Measurements from ENCODE around the gene KIAA0586.

The KIAA0586 gene

DNA sequence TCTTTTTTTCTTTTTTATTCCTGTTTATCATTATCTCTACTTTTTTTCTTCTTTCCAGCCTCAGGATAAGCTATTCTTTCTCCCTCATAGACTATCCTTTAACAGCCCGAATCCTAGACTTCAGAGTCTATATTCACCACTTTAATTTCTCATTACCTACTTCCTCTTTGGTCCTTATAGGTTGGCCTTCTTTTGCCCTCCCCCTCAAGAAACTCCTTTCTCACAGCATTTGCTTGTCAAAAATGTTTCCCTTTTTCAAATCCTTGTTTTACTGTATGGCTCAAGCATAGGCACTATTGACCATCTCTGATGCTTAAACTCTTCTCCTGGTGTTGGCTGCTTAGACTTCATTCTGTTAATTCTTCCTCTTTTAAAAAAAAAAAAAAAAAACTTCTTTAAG lies 52.5 kb downstream of the KIAA0586 start (continued):
- TF ChIP-seq, protein P1, sequence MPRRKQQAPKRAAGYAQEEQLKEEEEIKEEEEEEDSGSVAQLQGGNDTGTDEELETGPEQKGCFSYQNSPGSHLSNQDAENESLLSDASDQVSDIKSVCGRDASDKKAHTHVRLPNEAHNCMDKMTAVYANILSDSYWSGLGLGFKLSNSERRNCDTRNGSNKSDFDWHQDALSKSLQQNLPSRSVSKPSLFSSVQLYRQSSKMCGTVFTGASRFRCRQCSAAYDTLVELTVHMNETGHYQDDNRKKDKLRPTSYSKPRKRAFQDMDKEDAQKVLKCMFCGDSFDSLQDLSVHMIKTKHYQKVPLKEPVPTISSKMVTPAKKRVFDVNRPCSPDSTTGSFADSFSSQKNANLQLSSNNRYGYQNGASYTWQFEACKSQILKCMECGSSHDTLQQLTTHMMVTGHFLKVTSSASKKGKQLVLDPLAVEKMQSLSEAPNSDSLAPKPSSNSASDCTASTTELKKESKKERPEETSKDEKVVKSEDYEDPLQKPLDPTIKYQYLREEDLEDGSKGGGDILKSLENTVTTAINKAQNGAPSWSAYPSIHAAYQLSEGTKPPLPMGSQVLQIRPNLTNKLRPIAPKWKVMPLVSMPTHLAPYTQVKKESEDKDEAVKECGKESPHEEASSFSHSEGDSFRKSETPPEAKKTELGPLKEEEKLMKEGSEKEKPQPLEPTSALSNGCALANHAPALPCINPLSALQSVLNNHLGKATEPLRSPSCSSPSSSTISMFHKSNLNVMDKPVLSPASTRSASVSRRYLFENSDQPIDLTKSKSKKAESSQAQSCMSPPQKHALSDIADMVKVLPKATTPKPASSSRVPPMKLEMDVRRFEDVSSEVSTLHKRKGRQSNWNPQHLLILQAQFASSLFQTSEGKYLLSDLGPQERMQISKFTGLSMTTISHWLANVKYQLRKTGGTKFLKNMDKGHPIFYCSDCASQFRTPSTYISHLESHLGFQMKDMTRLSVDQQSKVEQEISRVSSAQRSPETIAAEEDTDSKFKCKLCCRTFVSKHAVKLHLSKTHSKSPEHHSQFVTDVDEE (CRISPR knock-in tag; IDR thresholded peaks at IDR 0.05): no peak

DNA sequence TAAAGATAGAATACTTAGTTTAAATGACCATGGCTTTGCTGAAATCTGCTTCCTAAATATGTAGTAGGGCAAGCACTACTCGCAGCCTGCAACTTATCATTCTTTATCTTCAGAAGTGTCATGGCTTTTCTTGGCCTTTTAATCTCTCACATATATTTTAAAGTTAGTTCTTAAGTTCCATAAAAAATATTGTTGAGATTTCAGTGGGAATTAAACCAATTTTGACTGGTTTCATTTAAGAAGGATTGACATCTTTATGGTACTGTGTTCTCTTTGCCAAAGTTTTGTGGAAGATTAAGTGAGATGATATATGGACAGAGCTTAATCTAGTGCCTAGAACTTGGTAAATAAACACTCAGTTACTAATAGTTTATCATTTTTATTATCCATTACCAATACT lies 56.7 kb downstream of the KIAA0586 start:
- no peak for ATAC-seq
- TF ChIP-seq ESRRG (CRISPR knock-in tag; IDR thresholded peaks at IDR 0.05) (no peak), ZNF70 (CRISPR knock-in tag; IDR thresholded peaks at IDR 0.05) (no peak), ZNF565 (CRISPR knock-in tag; conservative IDR thresholded peaks at IDR 0.05; ENCODE audit: low read depth) (no peak)
- TF ChIP-seq, protein P2, sequence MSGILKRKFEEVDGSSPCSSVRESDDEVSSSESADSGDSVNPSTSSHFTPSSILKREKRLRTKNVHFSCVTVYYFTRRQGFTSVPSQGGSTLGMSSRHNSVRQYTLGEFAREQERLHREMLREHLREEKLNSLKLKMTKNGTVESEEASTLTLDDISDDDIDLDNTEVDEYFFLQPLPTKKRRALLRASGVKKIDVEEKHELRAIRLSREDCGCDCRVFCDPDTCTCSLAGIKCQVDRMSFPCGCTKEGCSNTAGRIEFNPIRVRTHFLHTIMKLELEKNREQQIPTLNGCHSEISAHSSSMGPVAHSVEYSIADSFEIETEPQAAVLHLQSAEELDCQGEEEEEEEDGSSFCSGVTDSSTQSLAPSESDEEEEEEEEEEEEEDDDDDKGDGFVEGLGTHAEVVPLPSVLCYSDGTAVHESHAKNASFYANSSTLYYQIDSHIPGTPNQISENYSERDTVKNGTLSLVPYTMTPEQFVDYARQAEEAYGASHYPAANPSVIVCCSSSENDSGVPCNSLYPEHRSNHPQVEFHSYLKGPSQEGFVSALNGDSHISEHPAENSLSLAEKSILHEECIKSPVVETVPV (CRISPR knock-in tag; IDR thresholded peaks at IDR 0.05): no peak

DNA sequence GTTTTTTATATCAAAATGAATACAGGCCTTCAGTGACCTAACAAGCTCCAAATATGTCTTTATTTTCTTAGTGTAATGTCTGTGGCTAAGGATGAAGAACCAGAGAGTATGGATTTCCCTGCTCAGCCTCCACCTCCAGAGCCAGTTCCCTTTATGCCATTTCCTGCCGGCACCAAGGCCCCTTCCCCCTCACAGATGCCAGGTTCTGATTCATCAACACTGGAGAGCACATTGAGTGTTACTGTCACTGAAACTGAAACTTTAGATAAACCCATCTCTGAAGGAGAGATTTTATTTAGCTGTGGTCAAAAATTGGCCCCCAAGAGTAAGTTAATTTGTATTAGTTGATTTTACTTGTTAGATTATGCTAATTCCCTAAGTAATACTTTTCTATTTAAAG lies 61.0 kb downstream of the KIAA0586 start:
- TF ChIP-seq TOX (CRISPR knock-in tag; IDR thresholded peaks at IDR 0.05; ENCODE audit: borderline replicate concordance): no peak
- TF ChIP-seq ZNF8 (CRISPR knock-in tag; IDR thresholded peaks at IDR 0.05): no peak
- no peak for TF ChIP-seq TCF4 (CRISPR knock-in tag; IDR thresholded peaks at IDR 0.05; ENCODE audit: borderline replicate concordance)
- TF ChIP-seq ZNF565 (CRISPR knock-in tag; conservative IDR thresholded peaks at IDR 0.05; ENCODE audit: low read depth): no peak
- TF ChIP-seq ZC3H10 (CRISPR knock-in tag; IDR thresholded peaks at IDR 0.05): no peak
- no peak for TF ChIP-seq ARNTL (CRISPR knock-in tag; IDR thresholded peaks at IDR 0.05; ENCODE audit: borderline replicate concordance, low read depth)
- TF ChIP-seq, protein P3, sequence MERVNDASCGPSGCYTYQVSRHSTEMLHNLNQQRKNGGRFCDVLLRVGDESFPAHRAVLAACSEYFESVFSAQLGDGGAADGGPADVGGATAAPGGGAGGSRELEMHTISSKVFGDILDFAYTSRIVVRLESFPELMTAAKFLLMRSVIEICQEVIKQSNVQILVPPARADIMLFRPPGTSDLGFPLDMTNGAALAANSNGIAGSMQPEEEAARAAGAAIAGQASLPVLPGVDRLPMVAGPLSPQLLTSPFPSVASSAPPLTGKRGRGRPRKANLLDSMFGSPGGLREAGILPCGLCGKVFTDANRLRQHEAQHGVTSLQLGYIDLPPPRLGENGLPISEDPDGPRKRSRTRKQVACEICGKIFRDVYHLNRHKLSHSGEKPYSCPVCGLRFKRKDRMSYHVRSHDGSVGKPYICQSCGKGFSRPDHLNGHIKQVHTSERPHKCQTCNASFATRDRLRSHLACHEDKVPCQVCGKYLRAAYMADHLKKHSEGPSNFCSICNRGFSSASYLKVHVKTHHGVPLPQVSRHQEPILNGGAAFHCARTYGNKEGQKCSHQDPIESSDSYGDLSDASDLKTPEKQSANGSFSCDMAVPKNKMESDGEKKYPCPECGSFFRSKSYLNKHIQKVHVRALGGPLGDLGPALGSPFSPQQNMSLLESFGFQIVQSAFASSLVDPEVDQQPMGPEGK (CRISPR knock-in tag; IDR thresholded peaks at IDR 0.05; ENCODE audit: borderline replicate concordance): no peak
- no peak for TF ChIP-seq ZFP3 (CRISPR knock-in tag; IDR thresholded peaks at IDR 0.05)
- TF ChIP-seq CSDC2 (CRISPR knock-in tag; IDR thresholded peaks at IDR 0.05): no peak
- TF ChIP-seq ESRRG (CRISPR knock-in tag; IDR thresholded peaks at IDR 0.05): no peak
- TF ChIP-seq, protein P4, sequence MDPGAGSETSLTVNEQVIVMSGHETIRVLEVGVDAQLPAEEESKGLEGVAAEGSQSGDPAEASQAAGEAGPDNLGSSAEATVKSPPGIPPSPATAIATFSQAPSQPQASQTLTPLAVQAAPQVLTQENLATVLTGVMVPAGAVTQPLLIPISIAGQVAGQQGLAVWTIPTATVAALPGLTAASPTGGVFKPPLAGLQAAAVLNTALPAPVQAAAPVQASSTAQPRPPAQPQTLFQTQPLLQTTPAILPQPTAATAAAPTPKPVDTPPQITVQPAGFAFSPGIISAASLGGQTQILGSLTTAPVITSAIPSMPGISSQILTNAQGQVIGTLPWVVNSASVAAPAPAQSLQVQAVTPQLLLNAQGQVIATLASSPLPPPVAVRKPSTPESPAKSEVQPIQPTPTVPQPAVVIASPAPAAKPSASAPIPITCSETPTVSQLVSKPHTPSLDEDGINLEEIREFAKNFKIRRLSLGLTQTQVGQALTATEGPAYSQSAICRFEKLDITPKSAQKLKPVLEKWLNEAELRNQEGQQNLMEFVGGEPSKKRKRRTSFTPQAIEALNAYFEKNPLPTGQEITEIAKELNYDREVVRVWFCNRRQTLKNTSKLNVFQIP (CRISPR knock-in tag; IDR thresholded peaks at IDR 0.05; ENCODE audit: borderline replicate concordance, low read depth): no peak
- ATAC-seq: peak; percentile 75

DNA sequence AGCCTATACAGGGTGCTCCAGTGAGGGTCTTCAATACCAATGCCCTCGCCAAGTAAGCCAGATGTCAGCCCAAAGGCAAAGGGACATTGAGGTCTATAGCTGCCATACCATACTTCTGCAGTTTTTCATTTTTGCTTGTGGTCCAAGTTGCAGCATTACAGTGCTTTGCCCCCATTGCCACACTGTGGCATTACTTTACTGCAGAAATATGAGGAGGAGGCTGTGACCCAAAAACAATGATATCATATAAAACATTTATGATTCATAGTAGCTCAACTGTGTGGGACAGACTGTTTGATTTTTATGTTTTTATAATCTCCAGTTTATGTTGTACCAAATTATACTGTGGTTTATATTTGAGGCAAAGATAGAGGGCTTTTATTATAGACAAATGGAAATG lies 64.1 kb downstream of the KIAA0586 start:
- no peak for ATAC-seq
- TF ChIP-seq, protein P3 (CRISPR knock-in tag; IDR thresholded peaks at IDR 0.05; ENCODE audit: borderline replicate concordance): no peak
- TF ChIP-seq SNAI2 (CRISPR knock-in tag; IDR thresholded peaks at IDR 0.05): no peak
- no peak for TF ChIP-seq ZNF70 (CRISPR knock-in tag; IDR thresholded peaks at IDR 0.05)
- TF ChIP-seq ZFP30 (CRISPR knock-in tag; IDR thresholded peaks at IDR 0.05): no peak
- TF ChIP-seq ZNF565 (CRISPR knock-in tag; conservative IDR thresholded peaks at IDR 0.05; ENCODE audit: low read depth): no peak
- TF ChIP-seq TCF4 (CRISPR knock-in tag; IDR thresholded peaks at IDR 0.05; ENCODE audit: borderline replicate concordance): no peak
- TF ChIP-seq BACH2 (CRISPR knock-in tag; IDR thresholded peaks at IDR 0.05; ENCODE audit: borderline replicate concordance): no peak
- no peak for TF ChIP-seq ZC3H10 (CRISPR knock-in tag; IDR thresholded peaks at IDR 0.05)
- no peak for TF ChIP-seq ZNF8 (CRISPR knock-in tag; IDR thresholded peaks at IDR 0.05)
- no peak for TF ChIP-seq GLIS3 (CRISPR knock-in tag; IDR thresholded peaks at IDR 0.05)
- TF ChIP-seq, protein P2 (CRISPR knock-in tag; IDR thresholded peaks at IDR 0.05): no peak
- TF ChIP-seq, protein P4 (CRISPR knock-in tag; IDR thresholded peaks at IDR 0.05; ENCODE audit: borderline replicate concordance, low read depth): no peak
- no peak for TF ChIP-seq PPARA (CRISPR knock-in tag; IDR thresholded peaks at IDR 0.05; ENCODE audit: borderline replicate concordance)
- TF ChIP-seq ARNTL (CRISPR knock-in tag; IDR thresholded peaks at IDR 0.05; ENCODE audit: borderline replicate concordance, low read depth): no peak
- no peak for TF ChIP-seq OSR1 (CRISPR knock-in tag; IDR thresholded peaks at IDR 0.05)
- no peak for TF ChIP-seq ESRRG (CRISPR knock-in tag; IDR thresholded peaks at IDR 0.05)
- no peak for TF ChIP-seq TOX (CRISPR knock-in tag; IDR thresholded peaks at IDR 0.05; ENCODE audit: borderline replicate concordance)

All from SK-N-SH treated with all-trans-retinoic acid at 6 μM for 48 hours (cell line).